CD14-positive monocyte (primary cell): Measurements from ENCODE around the gene IQCN. TPM values are rescaled to one million over a fixed set of nuclear protein-coding genes. Genes with fewer than 3 reads are reported as not detected.
A peak's percentile ranks its signal among the peaks of the same experiment; 100 is the strongest.

ENCODE experiments used
- DNase-seq, 3 donors: peaks; one replicate each; pipeline ENCODE4 v3.0.0-alpha.2; 2011 to 2022
- H2AFZ ChIP-seq: 2 replicates; pipeline ENCODE4 v1.6.0; 2012; ENCODE audit warnings: mild to moderate bottlenecking, low read depth, low read length, inconsistent platforms; ENCODE audit not compliant: insufficient read depth, poor library complexity, severe bottlenecking
- H3K27ac ChIP-seq, 2 donors: 1 replicate in 1 of 2; 2 replicates in 1 of 2; pipeline ENCODE4 v1.5.1; 2012 to 2013; ENCODE audit warnings: low read length in 2 of 2, control low read depth in 1 of 2, inconsistent platforms in 1 of 2, low read depth in 1 of 2, mild to moderate bottlenecking in 1 of 2
- H3K27me3 ChIP-seq, 2 donors: one replicate each; pipeline versions ENCODE4 v1.6.0 to v1.6.1; 2011 to 2013; ENCODE audit warnings: low read length in 2 of 2; ENCODE audit not compliant: control insufficient read depth in 2 of 2, insufficient read depth in 2 of 2
- H3K36me3 ChIP-seq, 2 donors: replicated peaks in 1 of 2; 1 replicate in 1 of 2; 2 replicates in 1 of 2; pipeline versions ENCODE4 v1.5.1 to v1.6.1; 2012 to 2013; ENCODE audit warnings: low read length in 2 of 2, control low read depth in 1 of 2, inconsistent platforms in 1 of 2, mild to moderate bottlenecking in 1 of 2; ENCODE audit not compliant: insufficient read depth in 2 of 2, control insufficient read depth in 1 of 2
- H3K4me1 ChIP-seq, 2 donors: 1 replicate in 1 of 2; 2 replicates in 1 of 2; pipeline versions ENCODE4 v1.5.1 to v1.6.1; 2012 to 2013; ENCODE audit warnings: low read length in 2 of 2, control low read depth in 1 of 2, inconsistent platforms in 1 of 2, mild to moderate bottlenecking in 1 of 2, moderate library complexity in 1 of 2; ENCODE audit not compliant: insufficient read depth in 2 of 2, control insufficient read depth in 1 of 2
- H3K4me2 ChIP-seq: replicated peaks from 2 replicates; pipeline ENCODE3; 2012; ENCODE audit warnings: low read length, moderate library complexity, mild to moderate bottlenecking; ENCODE audit not compliant: poor library complexity, severe bottlenecking; ENCODE audit errors: extremely low read depth
- H3K4me3 ChIP-seq, 3 experiments: fragments of 200-600 bp in 1 of 3; sonication (generic) in 1 of 3; replicated peaks in 1 of 3; 1 replicate in 2 of 3; 2 replicates in 1 of 3; pipeline ENCODE4 v1.5.1; 2011 to 2013; ENCODE audit warnings: low read length in 3 of 3, mild to moderate bottlenecking in 3 of 3, control low read depth in 2 of 3, low read depth in 2 of 3, inconsistent platforms in 1 of 3, moderate library complexity in 1 of 3
- H3K79me2 ChIP-seq: 2 replicates; pipeline ENCODE4 v1.6.0; 2012; ENCODE audit warnings: mild to moderate bottlenecking, control low read depth, inconsistent platforms, low read length, moderate library complexity; ENCODE audit not compliant: insufficient read depth
- H3K9ac ChIP-seq: 2 replicates; pipeline ENCODE4 v1.6.0; 2017; ENCODE audit warnings: low read length, mild to moderate bottlenecking; ENCODE audit not compliant: insufficient read depth, poor library complexity, severe bottlenecking
- H3K9me3 ChIP-seq, 2 donors: replicated peaks in 1 of 2; 1 replicate in 1 of 2; 2 replicates in 1 of 2; pipeline versions ENCODE4 v1.5.1 to v1.6.1; 2012 to 2013; ENCODE audit warnings: low read length in 2 of 2, control low read depth in 1 of 2; ENCODE audit not compliant: control insufficient read depth in 1 of 2, insufficient read depth in 1 of 2
- H4K20me1 ChIP-seq: 2 replicates; pipeline ENCODE4 v1.6.0; 2012; ENCODE audit warnings: mild to moderate bottlenecking, low read length, control low read depth, moderate library complexity; ENCODE audit not compliant: insufficient read depth
- H3K27ac Mint-ChIP-seq, 7 donors: one replicate each; pipeline ENCODE4 v1.8.0; 2020; ENCODE audit warnings: mild to moderate bottlenecking in 7 of 7, mixed read lengths in 7 of 7, moderate library complexity in 6 of 7, inconsistent platforms in 2 of 7
- H3K27me3 Mint-ChIP-seq, 3 donors: one replicate each; pipeline ENCODE4 v1.8.0; 2021 to 2022; ENCODE audit warnings: low read depth in 3 of 3, mild to moderate bottlenecking in 3 of 3, mixed read lengths in 3 of 3, moderate library complexity in 3 of 3, inconsistent platforms in 1 of 3
- H3K36me3 Mint-ChIP-seq, 2 donors: one replicate each; pipeline ENCODE4 v1.8.0; 2020; ENCODE audit warnings: mixed read lengths in 2 of 2, inconsistent platforms in 1 of 2, mild to moderate bottlenecking in 1 of 2
- H3K4me1 Mint-ChIP-seq: one replicate; pipeline ENCODE4 v1.8.0; 2020; ENCODE audit warnings: mild to moderate bottlenecking, mixed read lengths
- H3K4me3 Mint-ChIP-seq, 2 donors: one replicate each; pipeline ENCODE4 v1.8.0; 2020; ENCODE audit warnings: mild to moderate bottlenecking in 2 of 2, mixed read lengths in 2 of 2, moderate library complexity in 1 of 2
- H3K9me3 Mint-ChIP-seq, 7 donors: one replicate each; pipeline ENCODE4 v1.8.0; 2020 to 2022; ENCODE audit warnings: mixed read lengths in 7 of 7, mild to moderate bottlenecking in 6 of 7, moderate library complexity in 6 of 7, inconsistent platforms in 2 of 7
- WGBS: methylation state at CpG from one replicate; pipeline ENCODE4 v1.1.5; 2013; ENCODE audit warnings: missing lambda C conversion rate; ENCODE audit not compliant: insufficient coverage; 5-methylcytosine and 5-hydroxymethylcytosine counted together
- intact Hi-C, 2 donors: fragments of 100-400 bp; cut with micrococcal nuclease; formaldehyde crosslinking; loops; one replicate each; pipeline versions ENCODE4 v1.15.0 to v1.15.1; 2023
- polyA plus RNA-seq, 3 donors: library from polyadenylated mRNA; depleted of rRNA in 1 of 3; unstranded in 2 of 3; stranded (reverse) in 1 of 3; fragments of 300-500 nt in 2 of 3; fragments of >200 nt in 1 of 3; fragmentation: Illumina TruSeq in 2 of 3; gene quantifications; 1 replicate in 2 of 3; 2 replicates in 1 of 3; pipeline ENCODE4 v1.2.3, GENCODE V29; 2012 to 2021
- TF ChIP-seq, protein P1 (sequence below): fragments of 200-600 bp; IDR thresholded peaks from one replicate; pipeline ENCODE4 v1.8.0; 2022; ENCODE audit warnings: antibody characterized with exemption, mild to moderate bottlenecking

Gene IQCN
- polyA plus RNA-seq, 3 donors: 6.9 TPM; not detected in 2

DNA sequence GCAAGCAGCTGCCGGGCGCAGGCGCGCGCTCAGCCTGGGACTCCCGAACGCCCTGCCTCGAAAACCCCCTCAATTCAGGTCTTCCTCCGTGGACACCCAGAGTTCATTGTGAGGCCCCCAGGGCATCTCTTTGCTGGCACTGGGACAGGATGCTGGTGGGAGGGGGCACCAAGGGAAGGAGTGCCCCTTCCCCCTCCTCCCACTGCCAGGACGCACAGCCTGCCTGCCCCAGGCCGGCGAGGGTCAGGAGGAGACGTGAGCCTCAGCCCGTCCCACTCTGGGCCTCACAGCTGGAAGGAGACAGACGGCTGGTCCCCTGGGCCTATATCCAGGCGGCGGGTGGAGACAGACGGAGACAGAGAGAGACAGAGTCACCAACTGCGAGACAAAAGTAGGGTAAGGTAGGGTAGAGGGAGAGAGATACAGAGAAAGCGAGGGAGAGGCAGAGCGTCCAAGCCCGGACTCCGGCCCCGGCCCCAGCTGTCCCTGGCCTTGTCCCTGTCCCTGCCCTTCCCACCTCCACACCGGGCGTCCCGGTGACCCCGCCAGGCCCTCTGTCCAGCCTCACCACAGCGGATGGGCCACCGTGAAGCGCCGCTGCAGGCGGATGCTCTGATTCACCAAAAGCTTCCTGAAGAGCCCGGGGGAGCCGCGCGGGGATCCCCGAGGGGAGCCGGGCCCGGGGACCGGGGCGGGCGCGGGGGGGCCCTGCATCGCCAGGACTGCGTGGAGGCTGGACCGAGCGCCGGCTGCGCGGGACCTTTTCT lies 48.4 kb downstream of the IQCN start, which contains the start of gene PDE4C:
Gene PDE4C, minus strand, starts transcription at position 737 of the 767 bp plus-strand sequence. Its CDS starts 23 bp downstream, at position 714.
- H3K4me2 ChIP-seq: no peak within 1 kb of the TSS
- DNase-seq: peak in 1 of 3 donors; percentile 53
- no peak within 1 kb of the TSS for H3K4me3 ChIP-seq
- no peaks in the 10 kb centered on the region for H4K20me1 ChIP-seq
- no peaks in the 10 kb centered on the region for H3K36me3 ChIP-seq
- H3K9ac ChIP-seq: no peak within 1 kb of the TSS
- intact Hi-C loops: no loop called here
- H3K27ac ChIP-seq: no peak within 1 kb of the TSS
- Mint-ChIP-seq H3K36me3 (peaks cover 0 to 6% of the 10 kb centered on the region in 2 donors), H3K4me1 (peaks cover 22% of the 10 kb centered on the region), H3K27me3 (peaks cover 46 to 69% (median 63%) of the 10 kb centered on the region in 3 donors), H3K4me3 (peak within 1 kb of the TSS in 1 of 2 donors; percentile 95), H3K27ac (peak within 1 kb of the TSS in 1 of 7 donors; percentile 73), H3K9me3 (peaks cover 0 to 12% (median 10%) of the 10 kb centered on the region in 7 donors)
- H3K9me3 ChIP-seq: peaks cover 0 to 4% of the 10 kb centered on the region in 2 donors
- H3K4me1 ChIP-seq: peaks cover 14 to 22% of the 10 kb centered on the region in 2 donors
- WGBS: 3% methylated on average over 37 of the region's 51 CpGs
- H3K79me2 ChIP-seq: no peaks in the 10 kb centered on the region
- TF ChIP-seq, protein P1, sequence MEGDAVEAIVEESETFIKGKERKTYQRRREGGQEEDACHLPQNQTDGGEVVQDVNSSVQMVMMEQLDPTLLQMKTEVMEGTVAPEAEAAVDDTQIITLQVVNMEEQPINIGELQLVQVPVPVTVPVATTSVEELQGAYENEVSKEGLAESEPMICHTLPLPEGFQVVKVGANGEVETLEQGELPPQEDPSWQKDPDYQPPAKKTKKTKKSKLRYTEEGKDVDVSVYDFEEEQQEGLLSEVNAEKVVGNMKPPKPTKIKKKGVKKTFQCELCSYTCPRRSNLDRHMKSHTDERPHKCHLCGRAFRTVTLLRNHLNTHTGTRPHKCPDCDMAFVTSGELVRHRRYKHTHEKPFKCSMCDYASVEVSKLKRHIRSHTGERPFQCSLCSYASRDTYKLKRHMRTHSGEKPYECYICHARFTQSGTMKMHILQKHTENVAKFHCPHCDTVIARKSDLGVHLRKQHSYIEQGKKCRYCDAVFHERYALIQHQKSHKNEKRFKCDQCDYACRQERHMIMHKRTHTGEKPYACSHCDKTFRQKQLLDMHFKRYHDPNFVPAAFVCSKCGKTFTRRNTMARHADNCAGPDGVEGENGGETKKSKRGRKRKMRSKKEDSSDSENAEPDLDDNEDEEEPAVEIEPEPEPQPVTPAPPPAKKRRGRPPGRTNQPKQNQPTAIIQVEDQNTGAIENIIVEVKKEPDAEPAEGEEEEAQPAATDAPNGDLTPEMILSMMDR: no peak
- no peak within 1 kb of the TSS for H2AFZ ChIP-seq
- peaks cover 18 to 44% of the 10 kb centered on the region in 2 donors for H3K27me3 ChIP-seq

DNA sequence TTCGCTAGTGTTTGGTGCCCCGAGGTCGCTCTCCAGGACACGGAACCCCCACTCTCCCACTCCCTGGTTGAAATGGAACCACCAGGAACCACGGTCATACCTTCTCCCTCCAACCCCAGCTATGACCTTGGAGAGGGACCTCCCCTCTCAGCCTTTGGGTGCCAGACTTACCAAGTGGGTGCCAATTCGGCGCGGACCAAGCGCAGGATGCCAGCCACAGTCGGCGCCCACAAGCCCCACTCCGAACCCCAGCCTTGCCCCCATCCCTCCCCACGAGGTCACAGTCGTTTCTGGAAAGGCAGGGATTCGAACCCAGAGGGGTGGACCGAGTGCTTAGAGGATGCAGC lies 48.9 kb downstream of the IQCN start:
- peak overlapping the region in 2 of 7 donors; percentile 19 to 73 for H3K27ac Mint-ChIP-seq
- Histone ChIP-seq H3K9ac (no peak overlapping the region), H3K4me2 (no peak overlapping the region), H3K4me3 (no peak overlapping the region), H3K79me2 (no peaks in the 10 kb centered on the region), H3K27ac (no peak overlapping the region), H3K9me3 (peaks cover 0 to 4% of the 10 kb centered on the region in 2 donors), H3K27me3 (peaks cover 18 to 46% of the 10 kb centered on the region in 2 donors), H4K20me1 (no peaks in the 10 kb centered on the region), H3K4me1 (peaks cover 14 to 22% of the 10 kb centered on the region in 2 donors), H3K36me3 (no peaks in the 10 kb centered on the region), H2AFZ (no peak overlapping the region)
- intact Hi-C loops: no loop called here
- H3K27me3 Mint-ChIP-seq: peaks cover 45 to 69% (median 61%) of the 10 kb centered on the region in 3 donors
- H3K36me3 Mint-ChIP-seq: peaks cover 0 to 6% of the 10 kb centered on the region in 2 donors
- 19% methylated on average over 16 of the region's 16 CpGs for WGBS
- H3K9me3 Mint-ChIP-seq: peaks cover 0 to 12% (median 10%) of the 10 kb centered on the region in 7 donors
- H3K4me3 Mint-ChIP-seq: peak overlapping the region in 1 of 2 donors; percentile 95
- DNase-seq: no peak
- TF ChIP-seq, protein P1: no peak
- H3K4me1 Mint-ChIP-seq: peaks cover 23% of the 10 kb centered on the region
